Activated CD4-positive, alpha-beta memory T cell treated with anti-CD3 and anti-CD28 coated beads for 36 hours (primary cell): ENCODE results near the gene SDC3. TPM values are rescaled to one million over a fixed set of nuclear protein-coding genes. Genes with fewer than 3 reads are reported as not detected.

Experiments
- CTCF ChIA-PET: fragments of 350-600 bp; sonication (Branson Sonifier 250); formaldehyde crosslinking; loops from one replicate; lab custom pipeline; 2021; ENCODE audit warnings: antibody characterized with exemption, inconsistent platforms; lab: Charles Lee
- POLR2A ChIA-PET: fragments of 350-600 bp; sonication (Branson Sonifier 250); formaldehyde crosslinking; loops from one replicate; lab custom pipeline; 2021; ENCODE audit warnings: antibody characterized with exemption; lab: Charles Lee
- DNase-seq: peaks from one replicate; pipeline ENCODE4 v3.0.0-alpha.2; 2020
- H3K27ac Mint-ChIP-seq: one replicate; pipeline ENCODE4 v1.8.0; 2021; ENCODE audit warnings: mixed read lengths
- H3K27me3 Mint-ChIP-seq: one replicate; pipeline ENCODE4 v1.8.0; 2021; ENCODE audit warnings: mixed read lengths
- H3K36me3 Mint-ChIP-seq: one replicate; pipeline ENCODE4 v1.8.0; 2021; ENCODE audit warnings: mixed read lengths
- H3K4me1 Mint-ChIP-seq: one replicate; pipeline ENCODE4 v1.8.0; 2021; ENCODE audit warnings: low read depth, mixed read lengths
- H3K4me3 Mint-ChIP-seq: one replicate; pipeline ENCODE4 v1.8.0; 2021; ENCODE audit warnings: mild to moderate bottlenecking, mixed read lengths
- H3K9me3 Mint-ChIP-seq: one replicate; pipeline ENCODE4 v1.8.0; 2021; ENCODE audit warnings: mixed read lengths
- intact Hi-C: fragments of 100-400 bp; cut with micrococcal nuclease; formaldehyde crosslinking; loops from one replicate; pipeline ENCODE4 v1.15.1; 2023
- total RNA-seq, 2 experiments: library from RNA; stranded (reverse); gene quantifications; one replicate each; pipeline ENCODE4 v1.2.3, GENCODE V29; 2021

SDC3 gene
- total RNA-seq, 2 experiments from 2014 or later, result 0.12 to 0.17 TPM

- no peaks in the 10 kb centered on the region for H3K4me1 Mint-ChIP-seq
- POLR2A ChIA-PET, result no interaction called here
- H3K4me3 Mint-ChIP-seq, result no peak overlapping the region
- no peak overlapping the region for H3K27ac Mint-ChIP-seq
- no peak for DNase-seq
- no peaks in the 10 kb centered on the region for H3K36me3 Mint-ChIP-seq
- CTCF ChIA-PET, result interaction anchor here (1.1 to 2.0 kb wide), 2 partner anchors 25 to 65 kb away, joined by 3 to 6 read pairs; no protein-coding TSS in a partner anchor
- peaks cover 10% of the 10 kb centered on the region for H3K27me3 Mint-ChIP-seq
- no peaks in the 10 kb centered on the region for H3K9me3 Mint-ChIP-seq
- intact Hi-C loops, result no loop called here
Observed at GRCh38 chr1:30866594-30866993, 42.0 kb downstream of the SDC3 start.

- CTCF ChIA-PET, result no interaction called here
- H3K27ac Mint-ChIP-seq, result no peak overlapping the region
- no peaks in the 10 kb centered on the region for H3K36me3 Mint-ChIP-seq
- intact Hi-C loops, result no loop called here
- POLR2A ChIA-PET, result no interaction called here
- DNase-seq, result no peak
- H3K4me1 Mint-ChIP-seq, result no peaks in the 10 kb centered on the region
- H3K9me3 Mint-ChIP-seq, result no peaks in the 10 kb centered on the region
- peaks cover 10% of the 10 kb centered on the region for H3K27me3 Mint-ChIP-seq
- H3K4me3 Mint-ChIP-seq, result no peak overlapping the region
Observed at GRCh38 chr1:30864681-30865080, 43.9 kb downstream of the SDC3 start.

GRCh38 chr1:30863858-30864604 is 44.5 kb downstream of the SDC3 start:
- no peak for DNase-seq
- Mint-ChIP-seq H3K27me3 (peaks cover 10% of the 10 kb centered on the region), H3K36me3 (no peaks in the 10 kb centered on the region), H3K9me3 (no peaks in the 10 kb centered on the region), H3K4me3 (no peak overlapping the region), H3K4me1 (no peaks in the 10 kb centered on the region), H3K27ac (no peak overlapping the region)
- POLR2A ChIA-PET, result no interaction called here
- intact Hi-C loops, result no loop called here
- CTCF ChIA-PET, result no interaction called here

- Mint-ChIP-seq H3K27me3 (peaks cover 9% of the 10 kb centered on the region), H3K27ac (no peak overlapping the region), H3K9me3 (no peaks in the 10 kb centered on the region), H3K4me3 (no peak overlapping the region), H3K4me1 (no peaks in the 10 kb centered on the region), H3K36me3 (no peaks in the 10 kb centered on the region)
- POLR2A ChIA-PET, result no interaction called here
- intact Hi-C loops, result no loop called here
- CTCF ChIA-PET, result no interaction called here
- no peak for DNase-seq
Observed at GRCh38 chr1:30860320-30860652, 48.3 kb downstream of the SDC3 start.

DNA sequence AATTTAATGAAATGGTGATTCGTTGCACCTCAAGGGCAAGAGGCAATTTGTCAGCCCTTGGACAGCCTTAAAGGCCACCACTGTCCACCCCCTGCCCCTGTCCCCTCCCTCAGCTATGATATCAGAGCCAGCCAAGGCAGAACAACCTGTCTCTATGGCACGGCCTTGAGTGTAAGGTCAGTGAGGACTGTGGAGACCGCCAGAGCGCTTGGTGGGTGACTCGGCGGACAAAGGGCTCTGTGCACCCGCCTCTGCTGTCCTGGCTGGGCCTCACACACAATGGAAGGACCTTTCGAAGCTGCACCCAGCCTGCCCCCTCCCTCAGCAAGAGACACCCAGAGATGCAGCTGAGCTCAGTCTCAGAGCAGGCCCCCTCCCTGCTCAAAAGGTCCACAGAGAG is 50.6 kb downstream of the SDC3 start:
- ChIA-PET CTCF (no interaction called here), POLR2A (no interaction called here)
- Mint-ChIP-seq H3K4me1 (peaks cover 2% of the 10 kb centered on the region), H3K9me3 (no peaks in the 10 kb centered on the region), H3K27me3 (no peaks in the 10 kb centered on the region), H3K36me3 (no peaks in the 10 kb centered on the region), H3K27ac (no peak overlapping the region), H3K4me3 (no peak overlapping the region)
- no peak for DNase-seq
- intact Hi-C loops, result no loop called here

DNA sequence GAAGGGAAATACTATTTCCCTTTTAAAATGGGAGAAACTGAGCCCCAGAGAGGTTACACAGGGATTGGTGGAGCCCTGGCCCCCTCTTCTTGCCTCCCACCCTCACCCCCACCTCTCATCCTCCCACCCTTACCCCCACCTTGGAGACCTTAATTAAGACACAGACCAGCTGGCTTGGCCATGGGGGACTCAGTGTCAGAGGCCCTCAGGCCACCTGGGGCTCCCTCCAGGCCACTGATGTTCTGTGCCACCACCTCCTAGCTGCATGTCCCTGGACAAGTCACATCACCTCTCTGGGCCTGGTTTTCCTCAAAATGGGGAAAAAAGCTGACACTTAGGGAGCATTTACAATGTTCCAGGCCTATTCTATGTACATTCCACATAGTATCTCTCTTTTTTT is 51.5 kb downstream of the SDC3 start:
- intact Hi-C loops, result no loop called here
- no peak overlapping the region for H3K27ac Mint-ChIP-seq
- POLR2A ChIA-PET, result no interaction called here
- DNase-seq, result no peak
- CTCF ChIA-PET, result interaction anchor here (0.6 kb wide), 1 partner anchor 306 kb away, joined by 3 read pairs; no protein-coding TSS in a partner anchor
- no peaks in the 10 kb centered on the region for H3K9me3 Mint-ChIP-seq
- no peaks in the 10 kb centered on the region for H3K36me3 Mint-ChIP-seq
- H3K27me3 Mint-ChIP-seq, result no peaks in the 10 kb centered on the region
- H3K4me3 Mint-ChIP-seq, result no peak overlapping the region
- peaks cover 2% of the 10 kb centered on the region for H3K4me1 Mint-ChIP-seq

GRCh38 chr1:30856260-30856790 is 52.2 kb downstream of the SDC3 start:
- POLR2A ChIA-PET, result no interaction called here
- Mint-ChIP-seq H3K36me3 (no peaks in the 10 kb centered on the region), H3K4me1 (peaks cover 2% of the 10 kb centered on the region), H3K9me3 (no peaks in the 10 kb centered on the region), H3K27me3 (no peaks in the 10 kb centered on the region), H3K4me3 (no peak overlapping the region), H3K27ac (no peak overlapping the region)
- intact Hi-C loops, result no loop called here
- CTCF ChIA-PET, result interaction anchor here (0.6 kb wide), 1 partner anchor 306 kb away, joined by 3 read pairs; no protein-coding TSS in a partner anchor
- DNase-seq, result no peak

GRCh38 chr1:30855686-30856259 is 52.8 kb downstream of the SDC3 start:
- H3K27me3 Mint-ChIP-seq, result no peaks in the 10 kb centered on the region
- no peak for DNase-seq
- no peak overlapping the region for H3K4me3 Mint-ChIP-seq
- no peaks in the 10 kb centered on the region for H3K36me3 Mint-ChIP-seq
- intact Hi-C loops, result no loop called here
- CTCF ChIA-PET, result no interaction called here
- H3K4me1 Mint-ChIP-seq, result peaks cover 2% of the 10 kb centered on the region
- POLR2A ChIA-PET, result no interaction called here
- H3K9me3 Mint-ChIP-seq, result no peaks in the 10 kb centered on the region
- H3K27ac Mint-ChIP-seq, result no peak overlapping the region

- peaks cover 15% of the 10 kb centered on the region for H3K27me3 Mint-ChIP-seq
- H3K9me3 Mint-ChIP-seq, result no peaks in the 10 kb centered on the region
- peaks cover 2% of the 10 kb centered on the region for H3K4me1 Mint-ChIP-seq
- no peak overlapping the region for H3K27ac Mint-ChIP-seq
- no peak for DNase-seq
- H3K4me3 Mint-ChIP-seq, result no peak overlapping the region
- no peaks in the 10 kb centered on the region for H3K36me3 Mint-ChIP-seq
- POLR2A ChIA-PET, result no interaction called here
- intact Hi-C loops, result no loop called here
- CTCF ChIA-PET, result interaction anchor here (1.5 kb wide), 1 partner anchor 51 kb away, joined by 7 read pairs; no protein-coding TSS in a partner anchor
Observed at GRCh38 chr1:30853350-30853749, 55.2 kb downstream of the SDC3 start.

GRCh38 chr1:30852026-30852425 is 56.5 kb downstream of the SDC3 start:
- no peaks in the 10 kb centered on the region for H3K9me3 Mint-ChIP-seq
- CTCF ChIA-PET, result no interaction called here
- POLR2A ChIA-PET, result no interaction called here
- DNase-seq, result no peak
- peaks cover 2% of the 10 kb centered on the region for H3K4me1 Mint-ChIP-seq
- no peak overlapping the region for H3K27ac Mint-ChIP-seq
- intact Hi-C loops, result no loop called here
- no peak overlapping the region for H3K4me3 Mint-ChIP-seq
- peaks cover 23% of the 10 kb centered on the region for H3K27me3 Mint-ChIP-seq
- H3K36me3 Mint-ChIP-seq, result no peaks in the 10 kb centered on the region

- peaks cover 28% of the 10 kb centered on the region for H3K27me3 Mint-ChIP-seq
- CTCF ChIA-PET, result interaction anchor here (1.2 to 1.3 kb wide), 2 partner anchors 49 to 60 kb away, joined by 3 read pairs; no protein-coding TSS in a partner anchor
- POLR2A ChIA-PET, result no interaction called here
Observed at GRCh38 chr1:30851286-30851685, 57.3 kb downstream of the SDC3 start.

DNA sequence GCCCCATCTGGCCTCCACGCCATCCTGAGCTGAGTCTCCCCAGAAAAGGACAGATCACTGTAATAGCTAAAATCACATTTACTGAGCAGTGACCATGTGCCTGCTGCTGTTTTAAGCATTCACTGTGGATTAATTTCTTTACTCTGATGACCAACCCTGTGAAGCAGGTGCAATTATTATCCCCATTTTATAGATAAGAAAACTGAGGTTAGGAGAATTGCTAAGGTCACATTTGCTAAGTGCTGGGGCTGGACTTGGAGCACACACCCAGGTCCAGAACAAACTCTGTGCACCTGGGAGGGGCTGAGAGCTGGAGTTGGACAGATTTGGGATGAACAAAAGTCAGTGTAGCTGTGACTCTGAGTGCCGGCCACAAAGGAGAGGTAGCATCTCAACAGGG is 58.0 kb downstream of the SDC3 start:
- H3K27ac Mint-ChIP-seq, result no peak overlapping the region
- intact Hi-C loops, result no loop called here
- no peaks in the 10 kb centered on the region for H3K36me3 Mint-ChIP-seq
- H3K27me3 Mint-ChIP-seq, result peaks cover 34% of the 10 kb centered on the region
- ChIA-PET CTCF (interaction anchor here (1.2 to 1.3 kb wide), 2 partner anchors 48 to 60 kb away, joined by 3 read pairs; no protein-coding TSS in a partner anchor), POLR2A (no interaction called here)
- H3K4me3 Mint-ChIP-seq, result no peak overlapping the region
- H3K9me3 Mint-ChIP-seq, result no peaks in the 10 kb centered on the region
- peaks cover 2% of the 10 kb centered on the region for H3K4me1 Mint-ChIP-seq
- DNase-seq, result no peak

More at GRCh38 chr1:30851286-30851685, 57.3 kb downstream of the SDC3 start:
- no peak overlapping the region for H3K4me3 Mint-ChIP-seq
- intact Hi-C loops, result no loop called here
- H3K36me3 Mint-ChIP-seq, result no peaks in the 10 kb centered on the region
- peaks cover 2% of the 10 kb centered on the region for H3K4me1 Mint-ChIP-seq
- no peak overlapping the region for H3K27ac Mint-ChIP-seq
- no peak for DNase-seq
- H3K9me3 Mint-ChIP-seq, result no peaks in the 10 kb centered on the region
